GM12878 (cell line): ENCODE results near the gene CNN1. TPM values are rescaled to one million over a fixed set of nuclear protein-coding genes. Genes with fewer than 3 reads are reported as not detected.
A peak's percentile ranks its signal among the peaks of the same experiment; 100 is the strongest.

Source experiments
- ASH2L ChIP-seq: fragments of 300-600, 200-600 bp; sonication (generic); IDR thresholded peaks from 2 replicates; pipeline ENCODE4 v1.6.1; 2017; ENCODE audit warnings: low read depth, mild to moderate bottlenecking, borderline replicate concordance
- BCL11A ChIP-seq: IDR thresholded peaks from 2 replicates; pipeline ENCODE4 v1.6.1; 2011; ENCODE audit warnings: low read depth, low read length
- ELK1 ChIP-seq: IDR thresholded peaks from 2 replicates; pipeline ENCODE4 v1.6.1; 2012; ENCODE audit warnings: low read depth, low read length, improper control_type of control experiment
- FOXK2 ChIP-seq: fragments of 450-650 bp; IDR thresholded peaks from 2 replicates; pipeline ENCODE4 v1.6.1; 2017; ENCODE audit warnings: mild to moderate bottlenecking, moderate library complexity
- KAT2A ChIP-seq: conservative IDR thresholded peaks from 2 replicates; pipeline ENCODE4 v1.6.1; 2011; ENCODE audit warnings: low read depth, low read length; ENCODE audit not compliant: control insufficient read depth
- KLF5 ChIP-seq: fragments of 450-650 bp; IDR thresholded peaks from 2 replicates; pipeline ENCODE4 v1.6.1; 2014; ENCODE audit warnings: mild to moderate bottlenecking; ENCODE audit not compliant: partially characterized antibody
- LARP7 ChIP-seq: fragments of 450-650 bp; IDR thresholded peaks from 2 replicates; pipeline ENCODE4 v1.6.1; 2017; ENCODE audit warnings: mild to moderate bottlenecking
- RCOR1 ChIP-seq: conservative IDR thresholded peaks from 2 replicates; pipeline ENCODE4 v1.6.1; 2012; ENCODE audit warnings: low read depth, low read length, improper control_type of control experiment
- SMAD5 ChIP-seq: IDR thresholded peaks from 2 replicates; pipeline ENCODE4 v1.6.1; 2016; ENCODE audit warnings: antibody characterized with exemption, low read depth
- STAT1 ChIP-seq: fragments of 450-650 bp; conservative IDR thresholded peaks from 2 replicates; pipeline ENCODE4 v1.6.1; 2014; ENCODE audit warnings: antibody characterized with exemption, mild to moderate bottlenecking
- TCF12 ChIP-seq: IDR thresholded peaks from 2 replicates; pipeline ENCODE4 v1.6.1; 2011; ENCODE audit warnings: low read depth, mild to moderate bottlenecking, low read length
- TCF3 ChIP-seq: IDR thresholded peaks from 2 replicates; pipeline ENCODE4 v1.6.1; 2012; ENCODE audit warnings: low read depth, mild to moderate bottlenecking, low read length, borderline replicate concordance; ENCODE audit not compliant: insufficient read depth
- polyA plus RNA-seq, 11 experiments: library from polyadenylated mRNA; depleted of rRNA in 4 of 11; unstranded in 6 of 11; stranded (reverse) in 5 of 11; fragments of >200 nt; fragmentation: Nextera tagmentation in 4 of 11; fragmentation: Illumina TruSeq in 1 of 11; extraction: Ambion mirVana in 4 of 11; extraction: Trizol in 1 of 11; gene quantifications; 1 replicate in 1 of 11; 2 replicates in 10 of 11; pipeline versions ENCODE4 v1.2.1 to v1.2.3, GENCODE V29; 2011 to 2016; ENCODE audit warnings: inconsistent platforms in 2 of 11, missing spikeins in 2 of 11, low read depth in 1 of 11
- total RNA-seq, 4 experiments: library from RNA; depleted of rRNA in 3 of 4; stranded (reverse); fragments of >200 nt in 3 of 4; fragmentation: Illumina TruSeq in 1 of 4; extraction: Trizol in 1 of 4; gene quantifications; 2 replicates each; pipeline versions ENCODE4 v1.2.1 to v1.2.3, GENCODE V29; 2013 to 2021
- TF ChIP-seq, protein P1 (sequence below): fragments of 450-650 bp; IDR thresholded peaks from 2 replicates; pipeline ENCODE4 v1.6.1; 2017; ENCODE audit warnings: antibody characterized with exemption, mild to moderate bottlenecking, moderate library complexity
- TF ChIP-seq, protein P2 (sequence below): fragments of 450-650 bp; conservative IDR thresholded peaks from 2 replicates; pipeline ENCODE4 v1.6.1; 2017; ENCODE audit warnings: mild to moderate bottlenecking, moderate library complexity
- TF ChIP-seq, protein P3 (sequence below), 3 experiments: IDR thresholded peaks in 2 of 3; conservative IDR thresholded peaks in 1 of 3; 2 replicates each; pipeline ENCODE4 v1.5.1; 2011; ENCODE audit warnings: low read depth in 3 of 3, low read length in 3 of 3, mild to moderate bottlenecking in 3 of 3, control low read depth in 2 of 3, moderate library complexity in 2 of 3, inconsistent platforms in 1 of 3, mixed read lengths in 1 of 3; ENCODE audit not compliant: control insufficient read depth in 2 of 3, insufficient read depth in 1 of 3; ENCODE audit errors: extremely low read depth in 1 of 3
- TF ChIP-seq, protein P4 (sequence below): fragments of 450-650 bp; IDR thresholded peaks from 2 replicates; pipeline ENCODE4 v1.6.1; 2016; ENCODE audit warnings: mild to moderate bottlenecking, moderate library complexity, borderline replicate concordance

Gene CNN1
- total and polyA plus RNA-seq, 10 of the 15 experiments (the other 5 are each of a cell fraction or from before 2014, with no cell fraction given): 0.03 to 0.58 (median 0.22) TPM; not detected in 1

- TF ChIP-seq, protein P1, sequence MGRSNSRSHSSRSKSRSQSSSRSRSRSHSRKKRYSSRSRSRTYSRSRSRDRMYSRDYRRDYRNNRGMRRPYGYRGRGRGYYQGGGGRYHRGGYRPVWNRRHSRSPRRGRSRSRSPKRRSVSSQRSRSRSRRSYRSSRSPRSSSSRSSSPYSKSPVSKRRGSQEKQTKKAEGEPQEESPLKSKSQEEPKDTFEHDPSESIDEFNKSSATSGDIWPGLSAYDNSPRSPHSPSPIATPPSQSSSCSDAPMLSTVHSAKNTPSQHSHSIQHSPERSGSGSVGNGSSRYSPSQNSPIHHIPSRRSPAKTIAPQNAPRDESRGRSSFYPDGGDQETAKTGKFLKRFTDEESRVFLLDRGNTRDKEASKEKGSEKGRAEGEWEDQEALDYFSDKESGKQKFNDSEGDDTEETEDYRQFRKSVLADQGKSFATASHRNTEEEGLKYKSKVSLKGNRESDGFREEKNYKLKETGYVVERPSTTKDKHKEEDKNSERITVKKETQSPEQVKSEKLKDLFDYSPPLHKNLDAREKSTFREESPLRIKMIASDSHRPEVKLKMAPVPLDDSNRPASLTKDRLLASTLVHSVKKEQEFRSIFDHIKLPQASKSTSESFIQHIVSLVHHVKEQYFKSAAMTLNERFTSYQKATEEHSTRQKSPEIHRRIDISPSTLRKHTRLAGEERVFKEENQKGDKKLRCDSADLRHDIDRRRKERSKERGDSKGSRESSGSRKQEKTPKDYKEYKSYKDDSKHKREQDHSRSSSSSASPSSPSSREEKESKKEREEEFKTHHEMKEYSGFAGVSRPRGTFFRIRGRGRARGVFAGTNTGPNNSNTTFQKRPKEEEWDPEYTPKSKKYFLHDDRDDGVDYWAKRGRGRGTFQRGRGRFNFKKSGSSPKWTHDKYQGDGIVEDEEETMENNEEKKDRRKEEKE: no peak
- no peak for TF ChIP-seq RCOR1
- TF ChIP-seq, protein P2, sequence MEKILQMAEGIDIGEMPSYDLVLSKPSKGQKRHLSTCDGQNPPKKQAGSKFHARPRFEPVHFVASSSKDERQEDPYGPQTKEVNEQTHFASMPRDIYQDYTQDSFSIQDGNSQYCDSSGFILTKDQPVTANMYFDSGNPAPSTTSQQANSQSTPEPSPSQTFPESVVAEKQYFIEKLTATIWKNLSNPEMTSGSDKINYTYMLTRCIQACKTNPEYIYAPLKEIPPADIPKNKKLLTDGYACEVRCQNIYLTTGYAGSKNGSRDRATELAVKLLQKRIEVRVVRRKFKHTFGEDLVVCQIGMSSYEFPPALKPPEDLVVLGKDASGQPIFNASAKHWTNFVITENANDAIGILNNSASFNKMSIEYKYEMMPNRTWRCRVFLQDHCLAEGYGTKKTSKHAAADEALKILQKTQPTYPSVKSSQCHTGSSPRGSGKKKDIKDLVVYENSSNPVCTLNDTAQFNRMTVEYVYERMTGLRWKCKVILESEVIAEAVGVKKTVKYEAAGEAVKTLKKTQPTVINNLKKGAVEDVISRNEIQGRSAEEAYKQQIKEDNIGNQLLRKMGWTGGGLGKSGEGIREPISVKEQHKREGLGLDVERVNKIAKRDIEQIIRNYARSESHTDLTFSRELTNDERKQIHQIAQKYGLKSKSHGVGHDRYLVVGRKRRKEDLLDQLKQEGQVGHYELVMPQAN: no peak
- no peak for TF ChIP-seq LARP7
- TF ChIP-seq KLF5: no peak
- TF ChIP-seq, protein P3, sequence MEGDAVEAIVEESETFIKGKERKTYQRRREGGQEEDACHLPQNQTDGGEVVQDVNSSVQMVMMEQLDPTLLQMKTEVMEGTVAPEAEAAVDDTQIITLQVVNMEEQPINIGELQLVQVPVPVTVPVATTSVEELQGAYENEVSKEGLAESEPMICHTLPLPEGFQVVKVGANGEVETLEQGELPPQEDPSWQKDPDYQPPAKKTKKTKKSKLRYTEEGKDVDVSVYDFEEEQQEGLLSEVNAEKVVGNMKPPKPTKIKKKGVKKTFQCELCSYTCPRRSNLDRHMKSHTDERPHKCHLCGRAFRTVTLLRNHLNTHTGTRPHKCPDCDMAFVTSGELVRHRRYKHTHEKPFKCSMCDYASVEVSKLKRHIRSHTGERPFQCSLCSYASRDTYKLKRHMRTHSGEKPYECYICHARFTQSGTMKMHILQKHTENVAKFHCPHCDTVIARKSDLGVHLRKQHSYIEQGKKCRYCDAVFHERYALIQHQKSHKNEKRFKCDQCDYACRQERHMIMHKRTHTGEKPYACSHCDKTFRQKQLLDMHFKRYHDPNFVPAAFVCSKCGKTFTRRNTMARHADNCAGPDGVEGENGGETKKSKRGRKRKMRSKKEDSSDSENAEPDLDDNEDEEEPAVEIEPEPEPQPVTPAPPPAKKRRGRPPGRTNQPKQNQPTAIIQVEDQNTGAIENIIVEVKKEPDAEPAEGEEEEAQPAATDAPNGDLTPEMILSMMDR (IDR thresholded peaks at IDR 0.05 in 2 of 3, conservative IDR thresholded peaks at IDR 0.05 in 1 of 3; ENCODE audit: control insufficient read depth in 2 of 3, extremely low read depth in 1 of 3, insufficient read depth in 1 of 3, low read depth in 3 of 3, low read length in 3 of 3): no peak
- no peak for TF ChIP-seq FOXK2
- TF ChIP-seq, protein P4, sequence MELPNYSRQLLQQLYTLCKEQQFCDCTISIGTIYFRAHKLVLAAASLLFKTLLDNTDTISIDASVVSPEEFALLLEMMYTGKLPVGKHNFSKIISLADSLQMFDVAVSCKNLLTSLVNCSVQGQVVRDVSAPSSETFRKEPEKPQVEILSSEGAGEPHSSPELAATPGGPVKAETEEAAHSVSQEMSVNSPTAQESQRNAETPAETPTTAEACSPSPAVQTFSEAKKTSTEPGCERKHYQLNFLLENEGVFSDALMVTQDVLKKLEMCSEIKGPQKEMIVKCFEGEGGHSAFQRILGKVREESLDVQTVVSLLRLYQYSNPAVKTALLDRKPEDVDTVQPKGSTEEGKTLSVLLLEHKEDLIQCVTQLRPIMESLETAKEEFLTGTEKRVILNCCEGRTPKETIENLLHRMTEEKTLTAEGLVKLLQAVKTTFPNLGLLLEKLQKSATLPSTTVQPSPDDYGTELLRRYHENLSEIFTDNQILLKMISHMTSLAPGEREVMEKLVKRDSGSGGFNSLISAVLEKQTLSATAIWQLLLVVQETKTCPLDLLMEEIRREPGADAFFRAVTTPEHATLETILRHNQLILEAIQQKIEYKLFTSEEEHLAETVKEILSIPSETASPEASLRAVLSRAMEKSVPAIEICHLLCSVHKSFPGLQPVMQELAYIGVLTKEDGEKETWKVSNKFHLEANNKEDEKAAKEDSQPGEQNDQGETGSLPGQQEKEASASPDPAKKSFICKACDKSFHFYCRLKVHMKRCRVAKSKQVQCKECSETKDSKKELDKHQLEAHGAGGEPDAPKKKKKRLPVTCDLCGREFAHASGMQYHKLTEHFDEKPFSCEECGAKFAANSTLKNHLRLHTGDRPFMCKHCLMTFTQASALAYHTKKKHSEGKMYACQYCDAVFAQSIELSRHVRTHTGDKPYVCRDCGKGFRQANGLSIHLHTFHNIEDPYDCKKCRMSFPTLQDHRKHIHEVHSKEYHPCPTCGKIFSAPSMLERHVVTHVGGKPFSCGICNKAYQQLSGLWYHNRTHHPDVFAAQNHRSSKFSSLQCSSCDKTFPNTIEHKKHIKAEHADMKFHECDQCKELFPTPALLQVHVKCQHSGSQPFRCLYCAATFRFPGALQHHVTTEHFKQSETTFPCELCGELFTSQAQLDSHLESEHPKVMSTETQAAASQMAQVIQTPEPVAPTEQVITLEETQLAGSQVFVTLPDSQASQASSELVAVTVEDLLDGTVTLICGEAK: no peak
- no peak for TF ChIP-seq KAT2A
- TF ChIP-seq STAT1: no peak
- TF ChIP-seq ELK1: no peak
- peak; percentile 31; the same call in 1 of the 2 replicates for TF ChIP-seq TCF12
- 0 out of 2 replicates have a peak, but pooled peaks have one; percentile 40 for TF ChIP-seq BCL11A
- TF ChIP-seq TCF3: no peak
- TF ChIP-seq SMAD5: no peak
- no peak for TF ChIP-seq ASH2L
Measured at GRCh38 chr19:11574689-11575088, 36.0 kb downstream of the CNN1 start (continued).
